HG03460 (cell line): Measurements from ENCODE around the gene CLNK.
"Not testable (repeated sequence)": the region's sequence is repeated elsewhere in the genome, so short reads cannot be mapped to it uniquely, and the experiment has no call there.

Experiments used
- ATAC-seq: cut with Tn5 transposase; IDR thresholded peaks from one replicate; pipeline ENCODE4 v1.9.1; 2021; ENCODE audit not compliant: unreplicated experiment

CLNK gene

GRCh38 chr4:10614926-10615325 lies 69.6 kb downstream of the CLNK start:
- not testable (repeated sequence) for ATAC-seq

- no peak for ATAC-seq
These were observed 70.6 kb downstream of the CLNK start for GRCh38 chr4:10613926-10614478.

GRCh38 chr4:10612476-10612875 lies 72.1 kb downstream of the CLNK start:
- no peak for ATAC-seq

GRCh38 chr4:10611673-10612072 lies 72.9 kb downstream of the CLNK start:
- no peak for ATAC-seq

GRCh38 chr4:10608501-10609219 lies 75.9 kb downstream of the CLNK start:
- no peak for ATAC-seq

GRCh38 chr4:10607206-10607605 lies 77.4 kb downstream of the CLNK start:
- no peak for ATAC-seq

- ATAC-seq, result no peak
These were observed 77.9 kb downstream of the CLNK start for GRCh38 chr4:10606483-10607155.

GRCh38 chr4:10605746-10606482 lies 78.7 kb downstream of the CLNK start:
- no peak for ATAC-seq

- no peak for ATAC-seq
These were observed 79.5 kb downstream of the CLNK start for GRCh38 chr4:10605031-10605430.

- ATAC-seq, result no peak
These were observed 85.0 kb downstream of the CLNK start for GRCh38 chr4:10599574-10599973.

- no peak for ATAC-seq
These were observed 85.7 kb downstream of the CLNK start for GRCh38 chr4:10598829-10599228.

- ATAC-seq, result no peak
These were observed 87.8 kb downstream of the CLNK start for GRCh38 chr4:10596586-10597290.

- ATAC-seq, result no peak
These were observed 91.4 kb downstream of the CLNK start for GRCh38 chr4:10593130-10593529.

GRCh38 chr4:10590896-10591295 lies 93.7 kb downstream of the CLNK start:
- no peak for ATAC-seq

- ATAC-seq, result no peak
These were observed 94.8 kb downstream of the CLNK start for GRCh38 chr4:10589799-10590198.

GRCh38 chr4:10589321-10589720 lies 95.2 kb downstream of the CLNK start:
- no peak for ATAC-seq

GRCh38 chr4:10587697-10588096 lies 96.9 kb downstream of the CLNK start:
- no peak for ATAC-seq

GRCh38 chr4:10587296-10587695 lies 97.3 kb downstream of the CLNK start:
- ATAC-seq, result no peak

- no peak for ATAC-seq
These were observed 100.5 kb downstream of the CLNK start for GRCh38 chr4:10584042-10584441.

- no peak for ATAC-seq
These were observed 101.6 kb downstream of the CLNK start for GRCh38 chr4:10582951-10583350.

- no peak for ATAC-seq
These were observed 102.4 kb downstream of the CLNK start for GRCh38 chr4:10582059-10582686.
